ENCODE results near the gene PTPRD. TPM values are rescaled to one million over a fixed set of nuclear protein-coding genes. Genes with fewer than 3 reads are reported as not detected.

Gene PTPRD
- total and polyA plus RNA-seq, 2 of the 4 experiments (the other 2 are of a cell fraction): 0.07 to 0.18 TPM

- ChIA-PET CTCF (no interaction called here), POLR2A (ENCODE audit: unreplicated experiment) (no interaction called here)
- Histone ChIP-seq H2AK9ac (replicated peaks; ENCODE audit: low read depth, low read length, poor library complexity) (no peak overlapping the region), H3K9me1 (ENCODE audit: insufficient read depth, low read length) (no peaks in the 10 kb centered on the region), H2BK20ac (ENCODE audit: low read depth, low read length) (no peak overlapping the region), H4K8ac (ENCODE audit: low read depth in 2 of 2, low read length in 2 of 2) (no peak overlapping the region), H4K91ac (ENCODE audit: insufficient read depth, low read depth, low read length) (no peak overlapping the region), H3K36me3 (ENCODE audit: control insufficient read depth, insufficient read depth, low read length) (no peaks in the 10 kb centered on the region), H3K23ac (ENCODE audit: low read depth, low read length) (no peak overlapping the region), H3K9ac (ENCODE audit: low read depth, low read length) (no peak overlapping the region), H3K4me2 (ENCODE audit: low read depth, low read length) (no peak overlapping the region), H3K4me1 (ENCODE audit: control insufficient read depth, insufficient read depth, low read length) (no peaks in the 10 kb centered on the region), H2AFZ (replicated peaks; ENCODE audit: low read length, poor library complexity) (no peak overlapping the region), H3K56ac (ENCODE audit: extremely low read depth, insufficient read depth, low read length) (no peak overlapping the region), H3K18ac (ENCODE audit: low read depth, low read length) (no peak overlapping the region), H3K4me3 (ENCODE audit: insufficient read depth, low read depth, low read length) (no peak overlapping the region), H3K4ac (ENCODE audit: low read depth, low read length) (no peak overlapping the region), H3K79me1 (ENCODE audit: low read depth in 1 of 2, low read length in 2 of 2) (no peaks in the 10 kb centered on the region), H3K14ac (replicated peaks; ENCODE audit: low read depth, low read length) (no peak overlapping the region), H2BK15ac (ENCODE audit: low read depth, low read length) (no peak overlapping the region), H3K27me3 (ENCODE audit: control insufficient read depth, insufficient read depth, low read length) (no peaks in the 10 kb centered on the region), H2AK5ac (ENCODE audit: low read depth, low read length) (no peak overlapping the region), H4K5ac (ENCODE audit: low read depth, low read length) (no peak overlapping the region), H2BK120ac (ENCODE audit: low read depth, low read length) (no peak overlapping the region), H4K20me1 (ENCODE audit: insufficient read depth, low read length) (no peaks in the 10 kb centered on the region), H3K9me3 (ENCODE audit: control insufficient read depth, insufficient read depth, low read length) (peaks cover 3% of the 10 kb centered on the region), H3K27ac (ENCODE audit: insufficient read depth, low read length) (no peak overlapping the region), H2BK5ac (ENCODE audit: low read depth, low read length, poor library complexity, severe bottlenecking) (no peak overlapping the region)
- intact Hi-C loops (cut with micrococcal nuclease) (no loop called here), dilution Hi-C loops (cut with HindIII; ENCODE audit: low sequenced_read_pairs, unreplicated experiment) (no loop called here), in situ Hi-C loops (cut with MboI; ENCODE audit: low sequenced_read_pairs) (no loop called here)
- ATAC-seq (ENCODE audit: low read depth) (no peak), DNase-seq (no peak)
- no TSS peak for BruUV-seq (replicated peaks)
- WGBS, 2 experiments (ENCODE audit: extremely low coverage in 2 of 2, insufficient read length in 1 of 2): no CpG with 5 or more reads among the region's 2 CpGs
- TF ChIP-seq RCOR1 (IDR thresholded peaks at IDR 0.05; ENCODE audit: insufficient replicate concordance, low read length) (no peak), NFE2L2 (IDR thresholded peaks at IDR 0.05; ENCODE audit: low read depth, low read length) (no peak), RAD21 (IDR thresholded peaks at IDR 0.05; ENCODE audit: low read length) (no peak), MAZ (IDR thresholded peaks at IDR 0.05; ENCODE audit: borderline replicate concordance, low read depth, low read length) (no peak), FOS (IDR thresholded peaks at IDR 0.05; ENCODE audit: low read depth, low read length) (no peak), ELK1 (IDR thresholded peaks at IDR 0.05; ENCODE audit: borderline replicate concordance, low read depth, low read length) (no peak), MXI1 (IDR thresholded peaks at IDR 0.05; ENCODE audit: borderline replicate concordance, low read depth, low read length) (no peak), RFX5 (IDR thresholded peaks at IDR 0.05; ENCODE audit: low read depth, low read length) (no peak), POLR2A (IDR thresholded peaks at IDR 0.05; ENCODE audit: low read depth, low read length) (no peak)
Measured at GRCh38 chr9:9614607-9615006, 998.2 kb downstream of the PTPRD start.
